GM19099 (cell line): Measurements from ENCODE around the gene TRIM38.

Experiments used
- POLR2A ChIP-seq: IDR thresholded peaks from 3 replicates; pipeline ENCODE4 v1.6.1; 2011; ENCODE audit warnings: low read depth; ENCODE audit not compliant: insufficient read length; ENCODE audit errors: extremely low read depth

The TRIM38 gene

DNA sequence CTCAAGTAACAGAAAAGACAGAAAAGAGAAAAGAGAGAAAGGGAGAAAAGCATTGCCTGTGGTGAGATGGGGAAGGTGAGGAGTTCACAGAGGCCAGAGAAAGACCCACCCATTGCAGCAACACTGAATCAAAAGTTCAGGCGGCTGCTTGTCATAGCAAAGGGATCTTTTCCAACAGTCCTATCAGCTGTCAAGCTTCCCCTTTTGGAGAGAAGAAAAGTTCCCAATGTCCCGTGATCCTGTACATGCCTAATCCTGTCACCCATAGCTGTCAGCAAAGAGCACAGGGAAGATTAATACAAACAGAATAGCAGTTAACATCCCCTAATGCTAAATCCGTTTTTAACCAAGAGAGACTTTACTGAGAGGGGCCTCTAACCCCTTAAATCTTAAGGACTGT is 8.9 kb upstream of the TRIM38 start:
- no peak for TF ChIP-seq POLR2A

DNA sequence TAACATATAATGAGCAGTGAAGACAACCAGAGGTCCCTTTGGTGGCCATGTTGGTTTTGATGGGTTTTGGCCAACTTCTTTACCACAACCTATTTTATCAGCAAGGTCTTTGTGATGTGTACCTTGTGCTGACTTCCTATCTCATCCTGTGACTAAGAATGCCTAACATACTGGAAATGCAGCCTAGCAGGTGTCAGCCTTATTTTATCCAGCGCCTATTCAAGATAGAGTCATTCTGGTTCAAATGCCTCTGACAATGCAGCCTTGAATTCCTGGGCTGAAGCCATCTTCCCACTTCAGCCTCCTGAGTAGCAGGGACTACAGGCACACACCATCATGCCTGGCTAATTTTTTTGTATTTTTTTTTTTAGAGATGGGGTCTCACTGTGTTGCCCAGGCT is 7.8 kb upstream of the TRIM38 start:
- TF ChIP-seq POLR2A, result no peak

DNA sequence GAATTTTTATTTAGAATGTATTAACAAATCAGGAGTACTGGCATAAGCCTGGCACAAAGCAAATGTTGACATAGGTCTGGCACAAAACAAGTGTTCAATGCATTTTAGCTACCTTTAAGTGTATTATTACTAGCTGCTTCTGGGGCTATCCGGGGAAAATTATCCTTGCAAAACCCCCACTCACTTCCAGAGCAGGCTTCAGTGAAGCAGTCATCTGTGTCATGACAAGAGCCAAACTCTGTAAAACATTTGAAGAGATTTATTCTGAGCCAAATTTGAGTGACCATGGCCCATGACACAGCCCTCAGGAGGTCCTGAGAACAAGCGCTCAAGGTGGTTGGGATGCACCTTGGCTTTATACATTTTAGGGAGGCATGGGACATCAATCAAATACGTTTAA is 6.4 kb upstream of the TRIM38 start:
- no peak for TF ChIP-seq POLR2A

DNA sequence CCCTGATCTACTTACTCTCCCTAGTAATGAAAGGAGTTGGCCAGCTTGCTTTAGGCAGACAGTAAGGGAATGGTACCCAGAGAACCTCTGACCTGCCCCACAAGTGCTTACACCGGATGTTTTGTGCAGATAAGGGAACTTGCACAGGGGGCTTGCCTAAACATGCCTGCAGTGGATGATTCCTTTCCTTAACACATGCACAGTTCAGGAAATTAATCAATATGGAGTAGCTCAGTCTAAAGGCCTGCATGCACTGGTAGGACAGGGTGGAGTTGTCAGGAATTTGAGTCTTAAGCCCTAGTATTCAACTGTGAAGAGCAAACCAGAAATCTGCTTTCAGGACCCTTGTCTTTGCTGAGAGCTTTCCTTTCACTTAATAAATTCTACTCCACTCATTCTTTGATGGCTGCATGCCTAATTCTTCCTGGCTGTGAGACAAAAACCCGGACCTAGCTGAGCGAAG is 3.9 kb upstream of the TRIM38 start:
- TF ChIP-seq POLR2A, result no peak

DNA sequence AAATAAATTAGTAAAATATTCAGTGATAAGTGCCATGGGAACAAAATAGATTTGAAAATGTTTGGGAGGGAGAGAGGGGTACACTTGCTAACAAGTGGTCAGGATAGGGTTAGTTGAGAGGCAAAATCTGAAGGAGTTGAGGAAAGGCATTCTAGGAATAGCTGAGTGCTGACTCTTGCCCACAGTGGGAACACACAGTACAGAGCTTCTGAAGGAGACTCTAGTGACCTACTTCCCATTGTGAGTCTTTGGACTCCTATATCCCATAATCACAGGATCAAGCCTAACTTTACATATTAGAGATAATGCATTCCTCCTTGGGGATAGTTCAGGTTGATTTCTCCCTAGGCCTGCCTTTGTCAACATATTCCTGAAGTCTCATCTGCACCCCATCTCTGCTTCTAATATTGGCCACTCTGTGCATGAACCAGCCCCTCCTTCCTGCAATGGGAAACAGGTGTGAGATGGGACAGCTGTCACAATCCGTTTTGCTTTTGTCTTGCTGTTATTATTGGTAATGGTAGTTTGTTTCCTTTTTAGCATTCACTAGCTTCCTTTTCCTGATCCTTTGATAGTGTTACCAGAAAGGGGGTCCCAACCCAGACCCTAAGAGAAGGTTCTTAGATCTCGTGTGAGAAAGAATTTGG is 2.6 kb upstream of the TRIM38 start:
- TF ChIP-seq POLR2A, result no peak

DNA sequence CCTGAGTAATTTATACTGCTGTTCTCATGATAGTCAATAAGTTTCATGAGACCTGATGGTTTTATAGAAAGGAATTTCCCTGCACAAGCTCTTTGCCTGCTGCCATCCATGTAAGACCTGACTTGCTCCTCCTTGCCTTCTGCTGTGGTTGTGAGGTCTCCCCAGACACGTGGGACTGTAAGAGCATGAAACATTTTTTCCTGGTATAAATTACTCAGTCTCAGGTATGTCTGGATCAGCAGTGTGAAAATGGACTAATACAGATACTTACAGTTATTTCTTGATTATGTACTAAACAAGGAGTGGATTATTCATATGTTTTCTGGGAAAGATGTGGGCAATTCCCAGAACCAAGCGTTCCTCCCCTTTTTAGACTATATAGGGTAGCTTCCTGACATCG is 1.9 kb upstream of the TRIM38 start:
- TF ChIP-seq POLR2A, result no peak

DNA sequence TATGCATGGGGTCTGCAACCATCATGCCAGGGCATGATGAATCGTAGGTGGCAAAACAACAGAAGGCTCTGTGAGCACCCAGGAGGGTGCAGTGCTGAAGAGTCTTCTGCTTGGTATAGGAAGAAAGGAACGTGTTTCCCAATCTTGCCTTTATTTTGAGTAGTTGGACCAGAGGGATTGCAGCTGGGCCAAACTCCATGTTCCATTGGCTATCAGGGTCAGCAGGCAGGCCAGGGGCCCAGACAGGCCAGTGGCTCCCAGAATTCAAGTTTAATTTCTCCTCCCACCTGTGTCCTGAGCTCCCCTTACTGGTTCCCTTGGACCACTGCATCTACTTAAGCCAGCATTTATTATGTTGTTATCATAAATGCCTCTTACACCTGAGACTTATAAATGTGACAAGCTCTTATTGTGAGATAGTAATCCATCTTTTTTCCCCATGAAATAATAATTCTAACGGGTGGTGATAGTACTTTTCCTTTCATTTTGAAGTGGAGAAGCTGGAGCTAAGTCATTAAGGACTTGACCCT is 918 bp upstream of the TRIM38 start:
- no peak for TF ChIP-seq POLR2A

DNA sequence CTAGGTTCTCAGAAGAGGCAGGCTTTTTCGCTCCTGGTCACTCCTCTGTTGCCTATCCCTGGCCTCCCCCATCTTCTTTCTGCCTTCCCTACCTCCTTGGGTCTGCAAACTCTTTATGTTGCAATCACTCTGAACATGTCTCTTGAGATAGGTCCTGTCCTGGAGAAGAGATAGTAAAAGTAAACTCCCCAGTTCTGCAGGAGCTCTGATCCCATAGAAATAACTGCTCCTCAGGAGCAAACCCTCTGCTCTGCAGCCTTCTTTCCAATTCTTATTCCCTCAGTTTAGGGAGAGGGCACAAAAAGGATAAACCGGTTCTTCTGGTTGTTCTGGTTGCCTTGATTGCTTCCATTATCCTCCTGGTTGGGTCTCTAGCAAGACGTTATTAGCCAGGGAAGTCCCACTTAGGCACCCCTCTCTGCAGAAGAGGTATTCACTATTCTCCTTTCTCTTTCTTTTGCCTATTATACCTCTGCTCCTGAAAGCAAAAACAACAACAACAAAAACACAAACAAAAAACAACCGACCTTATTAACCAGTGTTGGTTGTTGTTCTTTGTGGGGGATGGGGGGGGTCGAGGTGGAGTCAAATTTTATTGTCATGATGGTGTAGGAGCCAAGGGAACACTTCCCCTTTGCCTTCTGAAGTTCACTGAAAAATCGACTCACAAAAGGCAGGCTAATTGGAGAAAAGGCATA is 973 bp downstream of the TRIM38 start:
- TF ChIP-seq POLR2A, result no peak

DNA sequence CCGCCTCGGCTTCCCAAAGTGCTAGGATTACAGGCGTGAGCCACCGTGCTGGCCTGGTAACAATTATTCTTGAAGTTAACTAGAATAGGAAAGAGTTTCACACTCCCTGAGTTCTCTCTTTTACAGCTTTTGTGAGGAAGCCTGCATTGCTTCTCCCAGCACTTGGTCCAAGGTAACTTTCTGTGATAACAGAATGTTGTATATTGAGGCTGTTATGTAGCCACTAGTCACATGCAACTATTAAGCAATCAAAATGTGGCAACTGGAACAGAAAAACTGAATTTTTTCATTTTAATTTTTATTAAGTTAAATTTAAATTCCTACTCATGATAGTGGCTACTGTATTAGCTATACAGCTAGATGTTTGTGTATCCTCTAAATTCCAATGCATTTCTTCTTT is 2.5 kb downstream of the TRIM38 start:
- TF ChIP-seq POLR2A, result no peak

DNA sequence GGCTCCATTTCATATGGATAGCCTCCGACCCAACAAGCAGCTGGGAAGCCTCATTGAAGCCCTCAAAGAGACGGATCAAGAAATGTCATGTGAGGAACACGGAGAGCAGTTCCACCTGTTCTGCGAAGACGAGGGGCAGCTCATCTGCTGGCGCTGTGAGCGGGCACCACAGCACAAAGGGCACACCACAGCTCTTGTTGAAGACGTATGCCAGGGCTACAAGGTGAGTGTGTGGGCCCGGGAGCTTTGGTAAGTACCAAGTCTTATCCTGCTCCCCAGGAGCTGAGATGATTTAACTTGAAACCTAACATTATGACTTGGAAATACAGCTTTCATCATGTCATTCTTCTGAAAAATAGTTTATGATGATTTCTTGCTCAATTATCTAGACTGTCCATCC is 4.1 kb downstream of the TRIM38 start:
- TF ChIP-seq POLR2A, result no peak

DNA sequence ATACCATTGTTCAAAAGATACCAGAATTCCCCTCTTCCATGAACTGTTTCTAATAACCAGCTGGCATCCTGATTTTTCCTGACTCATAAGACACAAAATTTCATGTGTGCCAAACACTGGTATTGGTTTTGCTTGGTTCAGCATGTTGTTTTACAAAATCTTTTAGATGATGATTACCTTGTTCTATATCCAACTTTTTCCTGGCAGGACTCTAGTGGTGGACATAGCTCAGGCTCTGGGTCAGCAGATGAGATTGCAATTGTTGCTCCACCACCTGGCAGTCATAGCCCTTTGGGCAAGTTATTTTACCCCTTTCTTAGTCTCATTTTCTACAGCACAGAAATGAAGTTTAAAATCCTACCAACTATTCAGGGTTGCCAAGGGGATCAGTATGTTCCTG is 6.2 kb downstream of the TRIM38 start:
- no peak for TF ChIP-seq POLR2A

DNA sequence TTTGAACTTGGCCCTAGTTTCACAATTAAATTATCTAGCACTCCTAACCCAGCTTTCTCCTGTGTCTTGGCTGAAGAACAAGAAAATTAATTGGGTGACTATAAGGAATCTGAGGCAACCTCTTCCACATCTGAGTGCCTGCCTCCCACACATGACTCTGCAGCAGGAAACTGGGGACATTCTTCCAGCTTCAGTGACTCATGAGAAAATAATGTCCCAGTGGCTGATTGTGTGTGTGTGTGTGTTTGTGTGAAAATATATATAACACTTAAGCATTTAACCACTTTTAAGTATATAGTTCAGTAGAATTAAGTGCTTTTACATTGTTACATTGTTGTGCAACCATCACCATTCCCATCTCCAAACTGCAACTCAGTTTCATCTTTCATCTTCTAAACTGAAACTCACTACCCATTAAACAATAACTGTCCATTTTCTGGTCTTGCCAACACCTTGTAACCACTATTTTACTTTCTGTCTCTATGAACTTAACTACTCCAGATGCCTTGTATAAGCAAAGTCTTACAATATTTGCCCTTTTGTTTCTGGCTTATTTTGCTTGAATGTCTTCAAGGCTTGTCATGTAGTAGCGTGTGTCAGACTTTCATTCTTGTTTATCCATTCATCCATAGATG is 8.7 kb downstream of the TRIM38 start:
- no peak for TF ChIP-seq POLR2A

DNA sequence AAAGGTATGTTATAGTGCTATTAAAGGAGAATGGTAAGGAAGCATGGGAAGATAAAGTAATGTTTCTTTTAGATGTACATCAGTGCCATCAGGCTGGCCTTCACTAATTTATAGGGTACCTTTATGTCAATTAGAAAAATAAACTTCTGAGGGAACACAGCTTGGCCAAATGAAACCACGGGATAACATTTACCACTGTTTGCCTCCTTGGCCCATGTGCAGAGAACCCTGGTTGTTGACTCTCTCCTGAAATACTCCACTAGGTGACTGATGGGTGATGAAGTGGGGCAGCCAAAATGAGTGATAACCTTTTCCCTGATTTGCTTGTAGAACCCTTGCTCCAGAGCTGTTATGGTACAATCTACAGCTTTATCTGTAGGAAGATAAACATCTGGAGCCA is 9.5 kb downstream of the TRIM38 start:
- TF ChIP-seq POLR2A, result no peak

DNA sequence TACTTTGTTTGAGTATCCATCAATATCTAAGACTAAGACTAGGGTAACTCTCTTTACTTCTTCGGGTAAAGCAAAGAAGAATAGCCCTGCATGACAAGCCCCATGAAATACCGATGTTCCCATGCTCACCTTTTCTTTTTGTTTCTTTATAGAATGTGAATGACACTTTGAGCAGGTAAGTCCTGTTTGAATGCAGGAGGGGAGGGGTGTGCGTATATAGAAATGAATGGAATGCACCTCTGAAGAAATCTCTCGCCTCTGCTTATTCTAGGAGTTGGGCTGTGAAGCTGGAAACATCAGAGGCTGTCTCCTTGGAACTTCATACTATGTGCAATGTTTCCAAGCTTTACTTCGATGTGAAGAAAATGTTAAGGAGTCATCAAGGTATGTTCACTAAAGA is 10.3 kb downstream of the TRIM38 start:
- TF ChIP-seq POLR2A, result no peak

DNA sequence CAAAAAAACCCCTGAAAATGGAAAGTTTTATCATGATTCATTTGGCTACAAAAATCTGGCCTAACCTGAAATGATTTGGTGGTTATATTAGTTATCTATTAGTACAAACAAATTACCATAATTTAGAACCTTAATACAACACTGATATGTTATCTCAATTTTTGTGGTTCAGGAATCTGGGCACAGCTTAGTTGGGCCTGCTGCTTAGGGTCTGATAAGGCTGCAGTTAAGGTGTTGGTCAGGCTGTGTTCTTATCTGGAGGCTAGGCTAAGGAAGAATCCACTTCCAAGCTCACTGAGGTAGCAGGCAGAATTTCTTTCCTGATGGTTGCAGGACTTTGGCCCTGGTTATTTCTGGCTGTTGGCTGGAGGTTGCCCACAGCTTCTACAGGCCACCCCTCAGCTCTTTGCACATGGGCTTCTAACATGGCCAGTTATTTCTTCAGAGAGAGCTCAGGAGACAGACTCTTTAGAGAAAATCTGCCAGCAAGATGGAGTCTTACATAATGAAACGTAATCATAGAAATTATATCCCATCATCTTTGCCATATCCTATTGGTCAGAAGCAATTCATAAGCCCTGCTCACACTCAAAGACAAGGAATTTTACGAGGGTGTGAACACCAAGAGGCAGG is 11.4 kb downstream of the TRIM38 start:
- TF ChIP-seq POLR2A, result no peak
